Measurements from ENCODE around the gene GFY.
"Not testable (repeated sequence)": the region's sequence is repeated elsewhere in the genome, so short reads cannot be mapped to it uniquely, and the experiment has no call there.

GFY gene

DNA sequence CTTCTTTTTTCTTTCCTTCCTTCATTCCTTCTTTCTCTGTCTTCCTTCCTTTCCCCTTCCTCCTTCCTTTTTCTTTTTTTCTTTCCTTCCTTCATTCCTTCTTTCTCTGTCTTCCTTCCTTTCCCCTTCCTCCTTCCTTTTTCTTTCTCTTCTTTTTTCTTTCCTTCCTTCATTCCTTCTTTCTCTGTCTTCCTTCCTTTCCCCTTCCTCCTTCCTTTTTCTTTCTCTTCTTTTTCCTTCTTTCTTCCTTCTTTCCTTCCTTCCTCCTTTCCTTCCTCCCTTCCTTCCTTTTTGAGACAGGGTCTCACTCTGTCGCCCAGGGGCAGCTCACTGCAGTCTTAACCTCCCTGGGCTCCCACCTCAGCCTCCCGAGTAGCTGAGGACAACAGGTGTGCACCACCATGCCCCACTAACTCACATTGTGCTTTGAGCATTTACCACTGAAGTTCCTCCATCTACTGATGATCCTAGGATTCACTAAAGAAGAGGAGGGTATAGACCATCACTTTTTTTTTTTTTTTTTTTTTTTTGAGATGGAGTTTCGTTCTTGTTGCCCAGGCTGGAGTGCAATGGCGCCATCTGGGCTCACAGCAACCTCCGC is 19.0 kb downstream of the GFY start:
- DNase-seq (ENCODE audit: low read depth), result not testable (repeated sequence)

- no peak for DNase-seq (ENCODE audit: low read depth)
Observed at GRCh38 chr19:49445997-49446396, 20.8 kb downstream of the GFY start.

DNA sequence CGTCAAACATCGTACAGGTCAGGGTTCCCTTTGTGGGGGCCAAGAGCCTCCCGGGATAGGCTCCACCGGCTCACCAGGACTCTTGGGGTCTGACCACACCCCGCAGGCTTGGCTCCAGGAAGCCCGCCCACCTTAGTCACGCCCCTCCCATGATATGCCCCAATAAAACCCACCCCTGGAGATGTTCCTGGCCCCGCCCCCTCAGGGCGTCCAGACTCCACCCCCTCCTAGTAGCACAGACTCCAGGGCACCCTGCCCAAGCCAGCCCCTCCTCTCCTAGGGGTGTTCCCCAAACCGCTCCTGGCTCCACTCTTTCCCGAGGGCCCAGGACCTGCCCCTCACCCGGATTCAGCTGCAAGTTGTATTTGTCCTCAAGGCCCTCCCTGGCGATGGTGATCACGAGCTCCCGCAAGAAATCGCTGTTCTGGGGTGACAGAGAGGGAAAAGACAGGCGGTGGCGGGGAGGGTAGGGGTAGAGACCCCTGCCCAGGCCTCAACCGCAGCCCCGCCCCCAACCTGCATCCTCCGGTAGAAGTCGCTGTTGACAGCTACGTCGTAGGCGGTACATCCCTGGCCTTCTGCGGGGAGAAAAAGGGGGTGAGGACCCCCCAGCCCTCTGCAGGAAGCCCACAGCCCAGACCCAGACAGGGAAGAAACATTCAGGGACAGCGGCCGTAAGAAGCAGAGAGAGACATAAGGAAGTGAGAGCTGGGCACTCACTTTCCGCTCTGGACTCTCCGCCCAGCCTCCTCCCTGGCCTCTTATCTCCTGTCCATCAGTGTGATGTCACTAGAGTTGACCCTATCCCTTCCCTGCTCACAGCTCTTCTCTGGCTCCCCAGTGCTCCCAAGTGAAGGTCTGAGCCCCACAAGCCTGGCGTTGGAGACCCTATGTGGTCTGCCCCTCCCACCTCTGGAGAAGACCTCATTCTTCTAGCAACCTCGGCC is 22.6 kb downstream of the GFY start:
- DNase-seq (ENCODE audit: low read depth), result no peak

GRCh38 chr19:49448432-49448786 is 23.2 kb downstream of the GFY start:
- no peak for DNase-seq (ENCODE audit: low read depth)

GRCh38 chr19:49450405-49450804 is 25.2 kb downstream of the GFY start:
- no peak for DNase-seq (ENCODE audit: low read depth)

GRCh38 chr19:49451430-49452181 is 26.4 kb downstream of the GFY start, which contains the start of gene PIH1D1:
Gene PIH1D1, minus strand, starts transcription at chr19:49451814. Its CDS starts 240 bp downstream, at chr19:49451574.
- DNase-seq (ENCODE audit: low read depth), result peak; percentile 91

DNA sequence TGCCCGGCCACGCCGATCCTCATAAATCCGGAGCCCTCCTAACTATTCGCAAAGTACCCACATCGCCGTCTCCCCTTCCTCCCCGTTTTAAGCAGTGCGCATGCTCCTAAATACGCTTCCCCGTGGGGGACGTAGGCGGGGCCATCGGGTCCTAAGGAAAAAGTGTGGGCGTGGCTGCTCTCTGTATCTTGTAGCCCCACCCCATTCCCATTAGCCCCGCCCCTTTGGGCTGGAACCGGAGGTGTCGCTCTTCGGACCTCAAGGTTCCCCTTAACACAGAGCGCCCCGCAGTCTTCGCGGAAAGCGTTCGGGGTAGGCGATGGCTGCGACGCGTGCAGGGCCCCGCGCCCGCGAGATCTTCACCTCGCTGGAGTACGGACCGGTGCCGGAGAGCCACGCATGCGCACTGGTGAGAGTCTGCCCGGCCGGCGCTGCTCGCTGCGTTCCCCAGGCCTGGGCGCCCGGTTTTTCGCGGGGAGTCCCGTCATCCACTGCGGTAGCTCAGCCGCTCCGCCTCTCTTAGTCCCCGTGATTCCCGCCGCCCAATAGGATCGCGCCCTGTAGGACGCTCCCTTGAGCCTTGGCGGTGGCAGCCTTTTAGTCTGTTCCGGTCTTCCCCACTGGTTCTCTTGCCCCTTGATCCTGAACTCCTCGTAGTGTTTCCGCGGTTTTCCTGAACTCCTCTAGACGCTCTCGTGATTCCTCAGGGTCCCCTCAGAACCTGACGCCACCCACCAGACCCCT is 28.0 kb downstream of the GFY start, which contains the start of gene ALDH16A1:
Gene ALDH16A1 (plus strand): TSS at position 213 of the 744 bp plus-strand sequence. CDS start 107 bp downstream, at position 320.
- peak; percentile 97 for DNase-seq (ENCODE audit: low read depth)

- DNase-seq (ENCODE audit: low read depth), result no peak
Observed at GRCh38 chr19:49453757-49454240, 28.6 kb downstream of the GFY start.

DNA sequence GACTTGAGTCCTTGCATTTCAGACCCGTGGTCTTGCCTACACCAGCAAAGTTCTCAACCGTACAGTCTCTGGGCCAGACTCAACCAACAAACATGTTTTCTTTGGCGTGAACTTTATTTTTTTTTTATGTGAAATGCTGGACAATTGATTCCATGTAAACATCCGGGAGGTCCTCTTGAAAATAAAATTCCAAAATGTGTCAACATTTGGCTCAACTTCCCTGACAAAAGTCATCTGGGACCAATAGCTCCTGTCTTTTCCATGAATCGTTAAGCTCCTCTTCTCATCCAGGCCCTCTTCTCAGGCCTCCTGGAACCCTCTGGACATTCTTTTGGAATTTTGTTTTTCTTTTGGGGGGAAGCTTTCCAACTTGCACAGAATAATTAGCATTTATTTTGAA is 30.6 kb downstream of the GFY start:
- no peak for DNase-seq (ENCODE audit: low read depth)

- no peak for DNase-seq (ENCODE audit: low read depth)
Observed at GRCh38 chr19:49456326-49456725, 31.1 kb downstream of the GFY start.

DNA sequence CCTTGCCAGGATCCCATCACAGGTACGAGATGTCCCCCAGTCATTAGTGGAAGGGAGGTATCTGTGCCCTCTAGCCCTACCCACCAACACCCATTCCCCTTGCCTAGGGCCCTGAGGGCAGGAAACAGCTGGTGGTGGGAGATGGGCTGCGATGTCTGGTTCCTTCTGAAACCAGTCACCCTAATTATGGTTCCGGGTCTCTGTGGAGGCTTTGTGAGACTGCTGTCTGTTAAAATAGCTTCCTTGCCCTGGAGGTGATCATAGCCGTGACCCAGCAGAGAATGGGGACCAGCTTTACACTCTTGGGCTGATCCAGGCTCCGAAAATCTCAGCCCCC is 33.3 kb downstream of the GFY start:
- no peak for DNase-seq (ENCODE audit: low read depth)

DNA sequence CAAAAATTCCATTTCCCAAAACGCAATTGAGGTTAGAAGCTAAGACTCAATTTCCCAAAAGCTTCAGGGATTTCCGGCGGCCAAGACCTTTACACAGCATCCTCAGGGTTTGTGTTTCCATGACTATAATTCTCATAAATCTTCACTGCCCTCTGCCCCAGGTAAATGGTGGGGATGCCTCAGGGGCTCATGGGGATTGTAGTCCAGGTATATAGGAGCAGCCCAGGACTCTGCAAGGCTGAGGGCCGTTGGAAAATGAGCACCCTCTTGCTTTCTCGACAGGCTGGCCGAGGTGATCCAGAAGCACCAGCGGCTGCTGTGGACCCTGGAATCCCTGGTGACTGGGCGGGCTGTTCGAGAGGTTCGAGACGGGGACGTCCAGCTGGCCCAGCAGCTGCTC is 34.2 kb downstream of the GFY start:
- no peak for DNase-seq (ENCODE audit: low read depth)

DNA sequence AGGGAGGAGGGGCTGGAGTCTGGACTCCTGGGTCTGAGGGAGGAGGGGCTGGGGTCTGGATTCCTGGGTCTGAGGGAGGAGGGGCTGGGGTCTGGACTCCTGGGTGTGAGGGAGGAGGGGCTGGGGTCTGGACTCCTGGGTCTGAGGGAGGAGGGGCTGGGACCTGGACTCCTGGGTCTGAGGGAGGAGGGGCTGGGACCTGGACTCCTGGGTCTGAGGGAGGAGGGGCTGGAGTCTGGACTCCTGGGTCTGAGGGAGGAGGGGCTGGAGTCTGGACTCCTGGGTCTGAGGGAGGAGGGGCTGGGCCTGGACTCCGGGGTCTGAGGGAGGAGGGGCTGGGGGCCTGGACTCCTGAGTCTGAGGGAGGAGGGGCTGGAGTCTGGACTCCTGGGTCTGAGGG is 35.9 kb downstream of the GFY start:
- not testable (repeated sequence) for DNase-seq (ENCODE audit: low read depth)

DNA sequence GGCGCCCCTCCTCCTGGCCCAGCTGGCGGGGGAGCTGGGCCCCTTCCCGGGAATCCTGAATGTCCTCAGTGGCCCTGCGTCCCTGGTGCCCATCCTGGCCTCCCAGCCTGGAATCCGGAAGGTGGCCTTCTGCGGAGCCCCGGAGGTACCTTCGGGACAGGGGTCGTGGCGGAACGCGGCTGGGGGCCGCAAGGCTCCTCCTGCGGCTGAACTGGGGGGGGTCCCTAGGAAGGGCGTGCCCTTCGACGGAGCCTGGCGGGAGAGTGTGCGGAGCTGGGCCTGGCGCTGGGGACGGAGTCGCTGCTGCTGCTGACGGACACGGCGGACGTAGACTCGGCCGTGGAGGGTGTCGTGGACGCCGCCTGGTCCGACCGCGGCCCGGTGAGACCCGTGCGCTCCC is 36.5 kb downstream of the GFY start:
- no peak for DNase-seq (ENCODE audit: low read depth)

GRCh38 chr19:49462492-49462891 is 37.3 kb downstream of the GFY start:
- DNase-seq (ENCODE audit: low read depth), result no peak

GRCh38 chr19:49463960-49464740 is 39.0 kb downstream of the GFY start:
- DNase-seq (ENCODE audit: low read depth), result no peak

- no peak for DNase-seq (ENCODE audit: low read depth)
Observed at GRCh38 chr19:49465371-49465770, 40.2 kb downstream of the GFY start.

- no peak for DNase-seq (ENCODE audit: low read depth)
Observed at GRCh38 chr19:49468199-49468598, 43.0 kb downstream of the GFY start.

DNA sequence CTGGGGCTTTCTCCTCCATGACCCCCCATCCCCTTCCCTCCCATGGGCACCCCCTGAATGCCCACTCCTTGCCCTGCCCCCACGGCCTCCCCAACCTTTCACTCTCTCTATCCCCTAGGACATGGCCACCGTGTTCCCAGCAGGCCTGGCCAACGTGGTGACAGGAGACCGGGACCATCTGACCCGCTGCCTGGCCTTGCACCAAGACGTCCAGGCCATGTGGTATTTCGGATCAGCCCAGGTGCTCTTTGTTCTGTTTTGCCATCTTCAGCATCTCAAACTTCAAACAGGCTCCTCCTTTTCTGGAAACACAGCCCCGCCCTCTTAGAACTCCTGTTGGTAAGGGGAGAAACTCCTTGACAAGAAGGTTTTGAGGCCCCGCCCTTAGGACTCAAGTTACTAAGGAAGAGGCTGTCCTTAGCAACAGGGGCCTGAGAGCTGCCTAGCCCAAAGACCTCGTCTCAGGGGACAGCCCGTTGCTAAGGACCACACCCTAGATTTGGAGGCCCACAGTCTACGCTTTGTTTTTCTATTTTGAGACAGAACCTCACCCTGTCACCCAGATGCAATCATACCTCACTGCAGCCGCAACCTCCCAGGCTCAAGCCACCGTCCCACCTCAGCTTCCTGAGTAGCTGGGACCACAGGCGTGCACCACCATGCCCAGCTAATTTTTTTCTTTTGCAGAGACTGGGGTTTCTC is 43.7 kb downstream of the GFY start:
- DNase-seq (ENCODE audit: low read depth), result peak; percentile 85
